HG02642 (cell line): Measurements from ENCODE around the gene CELSR2.
"Not testable (repeated sequence)": the region's sequence is repeated elsewhere in the genome, so short reads cannot be mapped to it uniquely, and the experiment has no call there.

Source experiments
- ATAC-seq: cut with Tn5 transposase; IDR thresholded peaks from one replicate; pipeline ENCODE4 v1.9.1; 2021; ENCODE audit warnings: mild to moderate bottlenecking; ENCODE audit not compliant: unreplicated experiment, poor library complexity

CELSR2 gene

GRCh38 chr1:109248797-109249629 lies at the start of gene CELSR2:
Gene CELSR2 (plus strand): TSS chr1:109249539. CDS start chr1:109250080, 541 bp downstream.
- ATAC-seq, result peak; percentile 78

- no peak for ATAC-seq
Measured at GRCh38 chr1:109199710-109200109, 49.6 kb upstream of the CELSR2 start.

- no peak for ATAC-seq
Measured at GRCh38 chr1:109201123-109201703, 48.1 kb upstream of the CELSR2 start.

- ATAC-seq, result no peak
Measured at GRCh38 chr1:109204484-109204883, 44.9 kb upstream of the CELSR2 start.

GRCh38 chr1:109206339-109206738 lies 43.0 kb upstream of the CELSR2 start:
- no peak for ATAC-seq

- no peak for ATAC-seq
Measured at GRCh38 chr1:109207467-109208103, 41.8 kb upstream of the CELSR2 start.

- ATAC-seq, result no peak
Measured at GRCh38 chr1:109208394-109208793, 40.9 kb upstream of the CELSR2 start.

GRCh38 chr1:109208836-109209463 lies 40.4 kb upstream of the CELSR2 start:
- ATAC-seq, result no peak

GRCh38 chr1:109210058-109210457 lies 39.3 kb upstream of the CELSR2 start:
- ATAC-seq, result no peak

GRCh38 chr1:109213345-109213823 lies 36.0 kb upstream of the CELSR2 start:
- no peak for ATAC-seq

- peak; percentile 88 for ATAC-seq
Measured at GRCh38 chr1:109213824-109214693, 35.3 kb upstream of the CELSR2 start, which contains the start of gene SARS1. Gene SARS1 (plus strand): TSS chr1:109213918. CDS start chr1:109213993, 75 bp downstream.

GRCh38 chr1:109214695-109215623 lies 34.4 kb upstream of the CELSR2 start:
- ATAC-seq, result no peak

GRCh38 chr1:109216662-109217061 lies 32.7 kb upstream of the CELSR2 start:
- ATAC-seq, result no peak

GRCh38 chr1:109218516-109218915 lies 30.8 kb upstream of the CELSR2 start:
- no peak for ATAC-seq

GRCh38 chr1:109221201-109221600 lies 28.1 kb upstream of the CELSR2 start:
- not testable (repeated sequence) for ATAC-seq

- ATAC-seq, result no peak
Measured at GRCh38 chr1:109225308-109225707, 24.0 kb upstream of the CELSR2 start.

- no peak for ATAC-seq
Measured at GRCh38 chr1:109225711-109226445, 23.5 kb upstream of the CELSR2 start.

- ATAC-seq, result no peak
Measured at GRCh38 chr1:109228167-109228566, 21.2 kb upstream of the CELSR2 start.
